Measurements from ENCODE around the gene GABRB2.
"Not testable (repeated sequence)": the region's sequence is repeated elsewhere in the genome, so short reads cannot be mapped to it uniquely, and the experiment has no call there.

GABRB2 gene

GRCh38 chr5:161287436-161287835 lies 259.1 kb downstream of the GABRB2 start:
- no peak for DNase-seq

GRCh38 chr5:161286066-161286655 lies 260.4 kb downstream of the GABRB2 start:
- DNase-seq = no peak

- DNase-seq = no peak
Observed at GRCh38 chr5:161284445-161284844, 262.1 kb downstream of the GABRB2 start.

GRCh38 chr5:161283296-161283695 lies 263.2 kb downstream of the GABRB2 start:
- no peak for DNase-seq

GRCh38 chr5:161278739-161279660 lies 267.5 kb downstream of the GABRB2 start:
- DNase-seq = no peak

- no peak for DNase-seq
Observed at GRCh38 chr5:161277011-161277410, 269.5 kb downstream of the GABRB2 start.

GRCh38 chr5:161274951-161275350 lies 271.6 kb downstream of the GABRB2 start:
- DNase-seq = no peak

GRCh38 chr5:161273410-161273809 lies 273.1 kb downstream of the GABRB2 start:
- DNase-seq = no peak

GRCh38 chr5:161271816-161272215 lies 274.7 kb downstream of the GABRB2 start:
- no peak for DNase-seq

GRCh38 chr5:161269125-161269524 lies 277.4 kb downstream of the GABRB2 start:
- no peak for DNase-seq

- DNase-seq = no peak
Observed at GRCh38 chr5:161266954-161267353, 279.6 kb downstream of the GABRB2 start.

- no peak for DNase-seq
Observed at GRCh38 chr5:161265006-161265405, 281.5 kb downstream of the GABRB2 start.

- DNase-seq = no peak
Observed at GRCh38 chr5:161263191-161263590, 283.3 kb downstream of the GABRB2 start.

GRCh38 chr5:161261668-161262323 lies 284.7 kb downstream of the GABRB2 start:
- DNase-seq = no peak

- no peak for DNase-seq
Observed at GRCh38 chr5:161258438-161258837, 288.1 kb downstream of the GABRB2 start.

GRCh38 chr5:161256957-161257356 lies 289.6 kb downstream of the GABRB2 start:
- DNase-seq = no peak

GRCh38 chr5:161252955-161253354 lies 293.6 kb downstream of the GABRB2 start:
- DNase-seq = not testable (repeated sequence)

GRCh38 chr5:161246749-161247148 lies 299.8 kb downstream of the GABRB2 start:
- no peak for DNase-seq

GRCh38 chr5:161245846-161246245 lies 300.7 kb downstream of the GABRB2 start:
- DNase-seq = not testable (repeated sequence)

Data from activated effector memory CD4-positive, alpha-beta T cell treated with Interleukin-2 at 50 U/mL for 16 hours (primary cell).